Caki2 (cell line): ENCODE results near the gene MTREX. TPM values are rescaled to one million over a fixed set of nuclear protein-coding genes. Genes with fewer than 3 reads are reported as not detected.

Source experiments
- DNase-seq: peaks from one replicate; pipeline ENCODE4 v3.0.0-alpha.2; 2015; ENCODE audit warnings: low read depth
- in situ Hi-C: cut with HindIII; loops from 2 replicates; pipeline ENCODE4 v1.10.0; 2016; ENCODE audit warnings: low sequenced_read_pairs, low pct_unique_long_range_greater_than_20kb, mixed read lengths
- total RNA-seq: library from RNA; depleted of rRNA; stranded (reverse); fragments of >200 nt; shearing (Covaris generic); gene quantifications from 2 replicates; pipeline ENCODE4 v1.2.3, GENCODE V29; 2014; ENCODE audit warnings: low replicate concordance

The MTREX gene
- total RNA-seq, 1 experiment from 2014 or later: 25.6 TPM

- no peak for DNase-seq
- in situ Hi-C loops: no loop called here
Observed at GRCh38 chr5:55364537-55365055, 56.8 kb downstream of the MTREX start.

DNA sequence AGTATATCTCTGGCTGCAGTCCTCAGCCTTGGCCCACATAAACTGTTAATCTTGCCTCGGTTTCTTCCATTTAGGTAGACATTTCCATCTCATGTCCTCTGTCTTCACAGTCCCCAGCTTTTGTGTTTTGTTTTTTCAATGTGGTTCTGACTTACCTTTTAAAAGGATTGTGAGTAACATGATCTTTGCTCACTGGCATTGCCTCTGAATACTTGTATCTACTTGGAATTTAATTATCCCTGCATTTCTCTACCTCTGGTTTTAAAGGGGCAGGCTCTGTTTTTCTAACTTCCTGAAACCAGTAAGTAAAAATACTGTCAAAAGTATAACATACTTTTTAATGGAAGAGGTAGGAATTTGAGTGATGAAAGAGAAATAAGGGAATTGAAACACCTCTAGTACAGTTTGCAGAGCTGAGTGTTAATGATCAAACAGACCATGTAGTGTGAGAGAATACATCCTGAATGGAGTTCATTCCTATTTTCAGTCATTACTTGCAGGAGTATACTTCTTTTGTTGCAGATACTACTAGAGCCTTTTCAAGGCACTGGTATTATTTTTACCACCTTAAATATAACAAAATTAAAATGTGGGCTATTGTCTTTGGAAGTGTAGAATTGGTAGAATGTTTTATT is 62.6 kb downstream of the MTREX start:
- in situ Hi-C loops: no loop called here

GRCh38 chr5:55371145-55371544 is 63.4 kb downstream of the MTREX start:
- DNase-seq: no peak
- in situ Hi-C loops: no loop called here

More for the DNA sequence above, 62.6 kb downstream of the MTREX start:
- no peak for DNase-seq

DNA sequence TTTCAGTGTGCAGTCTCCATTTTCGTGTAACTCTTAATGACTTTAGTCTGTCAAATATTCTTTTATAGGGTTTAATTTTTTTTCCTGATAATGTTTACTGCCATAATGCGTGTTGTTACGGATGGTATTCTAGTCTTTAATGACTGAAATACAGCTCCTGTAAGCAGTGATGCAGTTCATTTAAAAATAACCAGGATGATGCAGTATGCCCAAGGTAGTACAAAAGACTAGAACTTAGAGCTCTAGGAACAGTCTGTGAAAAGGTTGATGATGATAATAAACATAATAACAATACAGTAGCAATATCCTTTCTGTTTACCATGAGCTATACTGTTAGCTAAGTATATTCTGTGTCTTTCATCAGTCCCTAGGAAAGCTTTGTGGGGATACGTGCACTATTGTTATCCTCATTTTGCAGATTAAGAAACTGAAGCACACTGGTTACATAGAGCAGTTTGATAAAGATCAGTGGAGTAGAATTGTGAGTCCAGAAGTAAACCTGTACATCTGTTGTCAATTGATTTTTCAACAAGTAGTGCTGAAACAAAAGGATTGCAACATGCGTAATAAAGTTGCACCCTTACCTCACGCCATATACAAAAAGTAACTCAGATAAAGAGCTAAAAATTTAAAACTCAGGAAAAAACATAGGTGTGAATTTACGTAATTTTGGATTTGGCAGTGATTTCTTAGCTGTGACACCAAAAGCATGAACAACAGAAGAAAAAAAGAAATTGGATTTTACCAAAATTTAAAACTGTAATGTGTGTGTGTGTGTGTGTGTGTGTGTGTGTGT is 64.5 kb downstream of the MTREX start:
- in situ Hi-C loops: no loop called here
- no peak for DNase-seq

GRCh38 chr5:55377810-55378209 is 70.0 kb downstream of the MTREX start:
- peak; percentile 15 for DNase-seq
- in situ Hi-C loops: no loop called here

GRCh38 chr5:55383254-55383653 is 75.5 kb downstream of the MTREX start:
- in situ Hi-C loops: no loop called here
- no peak for DNase-seq

DNA sequence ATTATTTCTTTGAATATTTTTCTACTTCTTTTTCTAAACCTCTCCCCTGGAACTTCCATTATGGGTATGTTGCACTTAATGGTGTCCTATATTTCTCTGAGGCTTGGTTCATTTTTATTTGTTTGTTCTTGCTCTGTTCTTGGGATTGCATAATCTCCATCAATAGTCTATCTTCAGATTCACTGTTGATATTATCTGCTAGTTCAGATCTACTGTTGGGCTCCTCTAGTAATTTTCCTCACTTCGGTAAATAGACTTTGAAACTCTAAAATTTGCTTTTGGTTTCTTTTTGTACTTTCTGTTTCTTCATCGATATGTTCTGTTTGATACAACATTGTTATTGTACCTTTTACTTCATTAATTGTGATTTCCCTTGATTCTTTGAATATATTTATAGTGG is 76.3 kb downstream of the MTREX start:
- in situ Hi-C loops: no loop called here
- DNase-seq: no peak

DNA sequence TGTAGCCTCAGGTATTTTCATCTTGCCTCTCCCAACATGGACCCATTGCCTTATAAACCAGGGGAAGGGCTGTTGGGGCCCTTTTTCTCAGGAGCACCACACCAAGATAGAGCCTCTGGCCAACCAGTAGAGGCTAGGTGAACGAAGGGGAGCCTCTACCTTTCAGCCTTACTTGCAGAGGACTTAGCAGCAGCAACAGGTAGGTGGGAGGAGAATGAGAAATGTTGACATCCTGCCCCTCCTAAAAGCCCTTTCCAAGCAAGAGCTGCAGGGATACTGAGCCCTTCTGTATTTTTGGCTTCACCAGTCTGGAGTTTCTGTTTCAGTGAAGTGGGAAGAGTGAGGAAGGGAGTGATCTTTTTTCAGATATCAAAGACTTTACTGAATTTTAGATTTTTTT is 77.4 kb downstream of the MTREX start:
- DNase-seq: no peak
- in situ Hi-C loops: no loop called here

GRCh38 chr5:55385846-55386245 is 78.1 kb downstream of the MTREX start:
- in situ Hi-C loops: no loop called here
- DNase-seq: no peak

DNA sequence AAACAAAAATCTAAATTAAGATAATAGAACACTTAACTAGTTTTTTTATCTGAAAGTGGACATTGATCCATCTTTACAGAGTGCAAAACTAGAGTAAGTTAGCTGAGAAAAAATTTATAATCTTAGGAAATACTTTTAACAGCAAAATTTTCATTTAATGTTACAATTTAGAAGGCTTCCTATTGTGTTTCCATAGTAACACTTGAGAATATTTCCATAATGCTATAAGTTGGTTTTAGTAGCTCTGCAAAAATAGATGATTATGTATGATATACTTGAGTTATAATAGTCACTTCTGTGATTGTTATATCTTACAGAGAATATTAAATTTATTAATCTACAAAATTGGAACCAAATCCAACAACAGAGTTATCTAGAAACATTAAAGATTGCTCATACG is 78.6 kb downstream of the MTREX start:
- in situ Hi-C loops: no loop called here
- DNase-seq: no peak

GRCh38 chr5:55387865-55388264 is 80.1 kb downstream of the MTREX start:
- DNase-seq: no peak
- in situ Hi-C loops: no loop called here

DNA sequence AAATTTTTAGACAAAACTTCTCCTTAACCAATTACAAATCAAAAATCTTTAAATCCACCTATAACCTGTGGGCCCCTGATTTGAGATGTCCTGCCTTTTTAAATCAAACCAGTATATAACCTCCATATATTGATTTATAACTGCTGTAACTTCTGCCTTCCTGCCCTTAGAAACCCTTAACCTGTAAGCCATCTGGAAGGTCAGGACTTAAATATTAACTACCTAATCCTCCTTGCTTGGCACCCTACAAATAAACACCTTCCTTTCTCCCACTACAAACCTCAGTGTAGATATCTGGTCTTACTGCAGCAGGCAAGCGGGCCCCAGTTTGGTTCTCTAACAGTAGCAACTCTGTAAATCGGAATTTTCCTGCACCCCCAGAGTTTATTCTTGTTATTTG is 83.9 kb downstream of the MTREX start:
- in situ Hi-C loops: no loop called here
- DNase-seq: no peak

DNA sequence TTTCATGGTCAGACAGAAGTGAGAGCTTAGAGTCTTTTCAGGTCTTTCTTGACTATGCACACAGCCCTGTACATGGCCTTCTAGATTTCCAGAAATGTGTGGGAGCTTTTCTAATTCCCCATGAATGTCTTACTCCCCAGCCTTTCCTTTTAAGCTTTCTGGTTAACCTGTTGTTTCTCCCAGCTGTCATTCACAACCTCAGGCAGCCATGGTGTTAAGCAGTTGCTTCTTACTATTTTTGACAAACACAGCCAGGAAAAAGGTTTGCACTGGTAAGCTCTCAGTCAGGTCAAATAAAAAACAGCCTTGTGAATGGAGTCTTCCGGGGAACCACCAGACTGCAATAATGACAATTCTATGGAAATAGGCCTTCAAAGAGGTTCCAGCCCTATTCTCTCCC is 84.9 kb downstream of the MTREX start:
- in situ Hi-C loops: no loop called here
- no peak for DNase-seq

DNA sequence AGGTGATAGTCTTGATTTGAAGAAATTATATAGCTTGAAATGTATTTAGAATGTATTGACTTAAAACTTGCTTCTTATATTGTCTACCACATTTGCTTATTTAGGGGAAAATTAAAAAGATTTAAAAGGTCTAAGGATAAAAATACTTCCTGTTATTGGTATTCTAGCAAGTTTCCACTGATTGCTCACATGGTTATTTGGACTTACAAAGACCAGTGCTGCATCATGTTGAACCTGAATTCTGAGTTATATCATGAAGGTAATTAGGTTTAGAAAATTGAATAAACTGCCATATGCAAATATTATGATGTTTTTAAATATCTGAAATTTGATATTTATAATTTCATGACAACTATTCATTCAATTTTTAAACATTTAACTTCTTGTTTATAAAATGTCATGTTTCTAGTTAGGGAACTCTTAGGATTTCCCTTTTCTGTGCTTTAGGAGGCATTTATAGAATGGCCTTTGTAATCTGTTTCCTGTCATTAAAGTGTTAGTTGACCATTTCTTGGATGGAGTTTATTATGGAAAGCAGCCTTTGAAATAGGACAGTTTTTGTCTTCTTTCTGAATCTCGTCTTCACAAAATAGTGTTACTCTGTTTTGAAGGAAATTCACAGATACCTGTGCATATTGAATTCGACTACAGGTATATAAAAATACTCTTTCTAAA is 85.8 kb downstream of the MTREX start:
- in situ Hi-C loops: no loop called here
- DNase-seq: no peak

GRCh38 chr5:55402199-55402598 is 94.4 kb downstream of the MTREX start:
- in situ Hi-C loops: loop anchor here (10.0 kb wide), 1 partner anchor 227 kb away; the partner anchor contains the start of gene CDC20B
- no peak for DNase-seq

- DNase-seq: no peak
- in situ Hi-C loops: loop anchor here (10.0 kb wide), 1 partner anchor 231 kb away; the partner anchor contains the start of gene CDC20B
Observed at GRCh38 chr5:55406292-55406691, 98.5 kb downstream of the MTREX start.

GRCh38 chr5:55407059-55407684 is 99.4 kb downstream of the MTREX start:
- DNase-seq: no peak
- in situ Hi-C loops: loop anchor here (10.0 kb wide), 1 partner anchor 232 kb away; the partner anchor contains the start of gene CDC20B

DNA sequence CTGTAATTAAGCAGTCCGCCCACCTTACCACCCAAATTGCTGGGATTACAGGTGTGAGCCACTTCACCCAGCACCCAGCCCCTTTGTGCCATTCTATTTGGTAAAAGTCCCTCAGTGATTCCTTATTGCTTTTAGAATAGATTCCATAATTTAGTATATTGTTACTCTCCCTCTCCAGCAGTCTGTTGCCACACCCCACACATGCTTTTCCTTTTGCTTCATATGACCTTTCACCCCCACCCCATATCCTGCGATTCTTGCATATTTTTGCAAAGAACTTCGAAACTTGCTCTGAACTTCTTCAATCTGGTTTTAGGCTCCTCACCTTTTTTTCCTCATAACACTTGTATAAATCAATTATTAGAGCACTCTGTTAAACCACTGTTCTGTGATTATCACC is 100.2 kb downstream of the MTREX start:
- in situ Hi-C loops: loop anchor here (10.0 kb wide), 1 partner anchor 233 kb away; the partner anchor contains the start of gene CDC20B
- no peak for DNase-seq
